Progenitor cell of endocrine pancreas (in vitro differentiated cells): ENCODE measurements around the gene SPSB1. TPM values are rescaled to one million over a fixed set of nuclear protein-coding genes. Genes with fewer than 3 reads are reported as not detected.

Experiments used
- DNase-seq: peaks from one replicate; pipeline ENCODE4 v3.0.0; 2021; ENCODE audit warnings: low spot score; ENCODE audit not compliant: unreplicated experiment
- H3K27ac Mint-ChIP-seq: 2 replicates; pipeline ENCODE4 v1.8.0; 2021; ENCODE audit warnings: mild to moderate bottlenecking, moderate library complexity, mixed read lengths
- H3K27me3 Mint-ChIP-seq: 2 replicates; pipeline ENCODE4 v1.8.0; 2021; ENCODE audit warnings: mixed read lengths
- H3K36me3 Mint-ChIP-seq: 2 replicates; pipeline ENCODE4 v1.8.0; 2022; ENCODE audit warnings: mixed read lengths; ENCODE audit not compliant: insufficient read depth
- H3K4me1 Mint-ChIP-seq: 2 replicates; pipeline ENCODE4 v1.8.0; 2021; ENCODE audit warnings: low read depth, mixed read lengths
- H3K4me3 Mint-ChIP-seq: 2 replicates; pipeline ENCODE4 v1.8.0; 2021; ENCODE audit warnings: low read depth, mild to moderate bottlenecking, moderate library complexity, mixed read lengths
- H3K9me3 Mint-ChIP-seq: 2 replicates; pipeline ENCODE4 v1.8.0; 2021; ENCODE audit warnings: low read depth, mixed read lengths
- CTCF ChIP-seq: fragments of 200-600 bp; sonication (generic); IDR thresholded peaks from one replicate; pipeline ENCODE4 v1.5.0; 2021; ENCODE audit warnings: antibody characterized with exemption, mild to moderate bottlenecking; ENCODE audit not compliant: unreplicated experiment
- total RNA-seq: library from RNA; stranded (reverse); gene quantifications from 2 replicates; pipeline ENCODE4 v1.2.1, GENCODE V29; 2021

The SPSB1 gene
- total RNA-seq, 1 donor from 2014 or later, result 6.6 TPM

DNA sequence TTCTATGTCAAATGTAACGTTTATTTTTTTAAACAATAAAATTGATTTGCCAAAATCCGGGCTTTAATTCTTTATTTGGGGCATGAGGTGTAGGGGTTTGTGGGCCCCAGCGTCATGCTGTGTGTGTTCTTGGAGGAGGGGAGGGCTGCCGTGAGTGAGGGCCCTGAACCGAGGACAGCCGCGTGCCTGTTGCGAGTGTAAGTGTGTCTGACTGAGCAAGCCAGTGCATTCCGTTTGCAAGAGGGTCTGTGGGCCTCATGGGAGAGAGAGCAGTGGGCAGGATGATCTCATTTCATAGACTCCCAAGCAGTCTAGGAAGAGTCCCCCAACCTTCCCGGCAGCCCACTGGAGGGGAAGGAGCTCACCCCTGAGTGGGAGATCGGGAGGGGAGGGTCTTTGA lies 21.4 kb upstream of the SPSB1 start:
- Mint-ChIP-seq H3K4me3 (no peak overlapping the region), H3K4me1 (no peaks in the 10 kb centered on the region), H3K9me3 (no peaks in the 10 kb centered on the region), H3K36me3 (peaks cover 2% of the 10 kb centered on the region), H3K27ac (no peak overlapping the region), H3K27me3 (no peaks in the 10 kb centered on the region)
- DNase-seq, result no peak
- no peak for TF ChIP-seq CTCF

- peaks cover 2% of the 10 kb centered on the region for H3K36me3 Mint-ChIP-seq
- no peak overlapping the region for H3K4me3 Mint-ChIP-seq
Observed at GRCh38 chr1:9271861-9272595, 20.7 kb upstream of the SPSB1 start.

DNA sequence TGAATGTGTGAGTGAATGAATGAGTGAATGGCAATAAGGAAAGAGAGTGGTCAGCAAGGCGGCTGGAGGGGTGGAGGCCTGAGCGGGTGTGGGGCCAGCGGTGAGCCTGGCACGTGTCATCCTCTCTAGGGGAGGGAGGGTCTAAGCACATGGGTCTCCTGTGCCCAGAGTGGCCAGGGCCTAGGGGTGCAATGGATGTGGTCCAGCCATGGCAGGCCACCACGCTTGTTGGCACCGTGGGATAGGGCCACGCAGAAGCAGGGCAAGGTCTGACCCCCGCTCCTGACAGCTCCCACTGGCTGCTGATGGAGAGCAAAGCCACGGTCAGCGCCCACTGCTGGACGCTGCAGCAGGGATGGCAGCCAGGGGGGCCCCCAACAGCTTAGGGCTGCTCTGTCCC lies 19.5 kb upstream of the SPSB1 start:
- Mint-ChIP-seq H3K36me3 (peaks cover 2% of the 10 kb centered on the region), H3K27me3 (no peaks in the 10 kb centered on the region), H3K4me1 (no peaks in the 10 kb centered on the region), H3K9me3 (no peaks in the 10 kb centered on the region), H3K4me3 (no peak overlapping the region), H3K27ac (no peak overlapping the region)
- TF ChIP-seq CTCF, result no peak
- no peak for DNase-seq

More at GRCh38 chr1:9271861-9272595, 20.7 kb upstream of the SPSB1 start:
- H3K27me3 Mint-ChIP-seq, result no peaks in the 10 kb centered on the region
- no peak for TF ChIP-seq CTCF
- H3K27ac Mint-ChIP-seq, result no peak overlapping the region
- no peaks in the 10 kb centered on the region for H3K9me3 Mint-ChIP-seq
- DNase-seq, result no peak
- no peaks in the 10 kb centered on the region for H3K4me1 Mint-ChIP-seq

DNA sequence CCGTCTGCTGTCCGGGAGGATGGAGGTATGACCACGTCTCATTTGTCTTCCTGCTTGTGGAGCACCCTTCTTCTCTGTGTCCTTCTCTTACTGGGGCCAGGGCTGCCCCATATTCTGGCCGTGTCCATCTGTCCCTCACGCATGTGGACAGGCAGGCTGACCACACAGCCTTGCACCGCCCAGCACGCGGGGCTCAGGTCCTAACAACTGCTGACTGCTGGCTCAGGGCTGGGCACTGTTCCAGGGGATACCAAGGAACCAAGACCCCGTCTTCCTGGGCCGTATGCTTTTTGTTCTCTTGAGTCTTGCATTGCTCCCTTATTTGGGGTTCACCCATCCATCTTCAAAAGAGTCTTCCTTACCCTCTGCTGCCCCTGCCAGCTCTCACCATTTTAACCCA lies 17.5 kb upstream of the SPSB1 start:
- H3K4me3 Mint-ChIP-seq, result no peak overlapping the region
- no peak overlapping the region for H3K27ac Mint-ChIP-seq
- H3K27me3 Mint-ChIP-seq, result peaks cover 2% of the 10 kb centered on the region
- peaks cover 11% of the 10 kb centered on the region for H3K4me1 Mint-ChIP-seq
- no peak for DNase-seq
- H3K9me3 Mint-ChIP-seq, result no peaks in the 10 kb centered on the region
- H3K36me3 Mint-ChIP-seq, result peaks cover 2% of the 10 kb centered on the region
- TF ChIP-seq CTCF, result no peak

GRCh38 chr1:9275567-9276034 lies 17.1 kb upstream of the SPSB1 start:
- H3K9me3 Mint-ChIP-seq, result no peaks in the 10 kb centered on the region

More at GRCh38 chr1:9275567-9276034, 17.1 kb upstream of the SPSB1 start:
- Mint-ChIP-seq H3K27me3 (peaks cover 2% of the 10 kb centered on the region), H3K27ac (no peak overlapping the region), H3K4me3 (no peak overlapping the region), H3K36me3 (peaks cover 2% of the 10 kb centered on the region), H3K4me1 (peaks cover 14% of the 10 kb centered on the region)
- DNase-seq, result no peak
- TF ChIP-seq CTCF, result no peak
